Measurements from ENCODE around the gene MSANTD1. TPM values are rescaled to one million over a fixed set of nuclear protein-coding genes. Genes with fewer than 3 reads are reported as not detected.

MSANTD1 gene
- total RNA-seq, 1 experiment from 2014 or later = 0.19 TPM

DNA sequence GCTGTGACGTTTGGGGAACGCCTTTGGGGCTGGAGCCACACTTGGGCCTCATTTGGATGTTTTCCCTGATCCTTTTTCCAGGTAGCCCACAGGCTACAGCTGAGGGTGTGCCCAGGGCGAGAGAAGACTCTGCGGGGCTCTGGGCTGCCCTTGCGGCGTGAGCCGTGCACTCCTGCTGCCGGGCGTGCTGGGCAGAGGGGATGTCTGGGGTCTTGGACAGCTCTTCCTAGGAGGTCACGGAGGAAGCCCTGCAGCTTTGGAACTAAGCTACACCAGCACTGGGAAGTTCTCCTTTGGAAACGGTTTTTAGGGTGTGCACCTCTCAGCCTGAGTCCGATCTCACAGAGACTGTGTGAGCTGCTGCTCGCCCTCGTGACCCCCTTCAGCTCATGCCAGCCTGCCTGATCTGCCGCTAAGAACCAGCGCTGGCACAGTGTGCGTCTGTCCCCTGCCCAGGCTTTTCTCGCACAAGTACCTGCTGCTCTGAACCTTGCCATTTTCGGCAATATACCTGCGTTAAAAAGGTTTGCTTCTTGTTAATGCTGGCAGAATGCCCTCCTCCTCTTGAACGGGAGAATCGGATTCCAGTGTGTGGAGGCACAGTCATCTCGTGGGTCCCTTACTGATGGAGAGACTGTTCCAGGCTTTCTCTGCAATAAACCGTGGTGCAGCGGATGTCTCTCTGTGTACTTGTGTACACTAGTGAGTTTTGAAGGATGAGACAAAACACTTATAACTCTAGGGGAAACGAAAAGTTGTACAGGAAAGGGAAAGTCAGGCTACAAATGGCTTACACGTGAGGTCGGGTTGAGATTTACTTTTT lies 14.3 kb downstream of the MSANTD1 start:
- no peak for DNase-seq (ENCODE audit: low spot score)

DNA sequence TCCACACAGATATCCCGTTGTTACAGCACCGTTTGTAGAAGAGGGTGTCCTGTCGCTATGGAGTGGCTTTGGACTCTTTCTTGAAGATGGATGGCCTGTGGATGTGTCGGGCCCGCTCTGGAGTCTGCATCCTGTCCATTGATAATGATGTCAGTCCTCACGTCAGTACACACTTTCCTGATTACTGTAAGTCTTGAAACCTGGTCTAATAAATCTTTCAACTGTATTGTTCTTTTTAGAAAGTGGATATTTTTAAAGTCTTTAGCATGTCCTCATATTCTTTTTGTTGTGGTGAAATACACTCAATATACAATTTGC lies 14.9 kb downstream of the MSANTD1 start:
- DNase-seq (ENCODE audit: low spot score) = no peak

DNA sequence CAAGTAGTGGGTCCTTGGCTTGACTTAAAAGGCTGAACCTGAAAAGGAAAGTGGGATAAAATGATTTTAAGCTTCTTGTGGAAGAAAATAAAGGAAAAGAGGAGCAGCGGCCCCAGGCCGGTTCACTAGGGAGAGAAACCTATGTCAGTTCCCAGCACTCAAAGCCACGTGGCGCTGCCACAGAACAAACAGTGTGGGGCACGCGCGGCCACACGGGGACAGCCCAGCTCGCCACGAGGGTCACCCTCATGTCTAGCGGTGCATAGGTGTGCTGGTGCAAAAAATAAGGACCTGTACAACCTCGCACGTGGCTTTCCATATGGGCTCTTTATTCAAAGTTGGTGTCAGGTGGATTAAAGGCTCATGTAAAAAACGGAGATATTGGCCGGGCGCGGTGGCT lies 17.1 kb downstream of the MSANTD1 start:
- DNase-seq (ENCODE audit: low spot score) = no peak

DNA sequence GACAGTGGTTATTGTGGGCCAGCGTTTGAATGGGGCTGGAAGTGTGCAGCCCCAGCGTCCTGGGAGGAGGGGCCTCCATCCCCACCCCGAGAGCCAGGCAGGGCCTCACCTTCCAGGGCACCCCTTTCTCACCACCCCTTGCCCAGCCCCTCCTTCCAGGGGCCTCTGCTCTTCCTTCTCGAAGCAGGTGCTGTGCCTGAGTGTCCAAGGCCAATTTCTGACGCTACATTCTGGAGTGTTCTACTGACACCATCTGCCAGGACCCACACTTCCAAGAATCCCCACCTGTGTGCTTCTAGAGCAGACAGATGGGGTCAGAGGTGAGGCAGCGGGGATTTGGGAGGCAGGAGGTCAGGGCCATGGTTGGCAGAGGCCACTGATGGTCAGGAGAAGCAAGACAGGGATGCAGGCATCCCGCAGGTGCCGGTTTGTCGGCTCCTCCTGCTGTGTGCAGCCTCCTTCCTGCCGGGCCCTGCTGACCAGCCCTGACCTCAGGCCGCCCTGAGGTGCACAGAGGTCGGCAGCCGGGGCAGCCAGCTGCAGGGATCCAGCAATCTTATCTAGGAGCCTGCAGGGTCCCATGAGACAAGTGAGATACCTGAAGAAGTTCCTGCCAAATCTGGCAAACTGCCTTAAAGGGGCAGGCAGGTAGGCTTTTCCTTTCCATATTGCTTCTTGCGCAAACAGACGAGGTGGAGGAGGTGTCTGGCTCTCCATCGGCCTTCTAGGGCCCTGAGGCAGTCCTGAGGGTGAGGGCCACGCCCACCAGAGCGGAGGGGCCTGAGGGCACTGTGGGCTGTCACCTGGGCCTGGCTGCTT lies 18.8 kb downstream of the MSANTD1 start:
- DNase-seq (ENCODE audit: low spot score) = no peak

DNA sequence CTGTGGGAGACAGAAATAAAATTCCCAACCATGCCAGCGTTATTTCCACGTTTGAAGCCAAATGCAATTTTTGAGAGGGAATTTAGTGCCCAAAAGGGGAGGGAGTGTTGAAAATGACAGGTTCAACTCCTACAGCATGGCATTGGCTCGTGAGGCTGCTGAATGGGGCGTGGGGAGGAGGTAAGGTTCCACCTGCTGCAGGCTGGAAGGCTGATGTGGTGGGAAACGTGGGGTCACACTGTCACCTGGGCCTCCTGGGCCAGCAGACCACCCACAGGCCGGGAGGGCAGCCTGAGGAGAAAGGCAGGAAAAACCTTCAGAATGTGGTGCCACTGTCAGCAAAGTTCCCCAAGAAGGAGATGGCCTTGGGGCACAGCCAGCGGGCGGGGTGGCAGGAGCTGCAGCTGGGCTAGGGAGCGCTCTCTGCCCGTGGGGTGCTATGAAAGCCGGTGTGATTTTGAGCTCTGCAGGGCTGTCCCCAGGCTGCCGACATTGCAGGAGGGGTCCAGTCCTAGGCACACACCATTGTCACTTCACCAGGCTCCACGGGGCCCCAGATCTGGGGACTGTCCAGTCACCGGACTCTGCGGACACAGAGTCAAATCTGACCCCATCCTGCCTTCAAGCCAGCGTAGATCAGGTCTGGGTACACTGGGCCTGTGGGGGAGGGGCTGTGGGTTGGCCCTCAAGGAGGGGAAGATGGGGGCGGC lies 19.6 kb downstream of the MSANTD1 start:
- no peak for DNase-seq (ENCODE audit: low spot score)

- no peak for DNase-seq (ENCODE audit: low spot score)
Measured at GRCh38 chr4:3269105-3269927, 20.4 kb downstream of the MSANTD1 start.

GRCh38 chr4:3269991-3270611 lies 21.1 kb downstream of the MSANTD1 start:
- DNase-seq (ENCODE audit: low spot score) = no peak

DNA sequence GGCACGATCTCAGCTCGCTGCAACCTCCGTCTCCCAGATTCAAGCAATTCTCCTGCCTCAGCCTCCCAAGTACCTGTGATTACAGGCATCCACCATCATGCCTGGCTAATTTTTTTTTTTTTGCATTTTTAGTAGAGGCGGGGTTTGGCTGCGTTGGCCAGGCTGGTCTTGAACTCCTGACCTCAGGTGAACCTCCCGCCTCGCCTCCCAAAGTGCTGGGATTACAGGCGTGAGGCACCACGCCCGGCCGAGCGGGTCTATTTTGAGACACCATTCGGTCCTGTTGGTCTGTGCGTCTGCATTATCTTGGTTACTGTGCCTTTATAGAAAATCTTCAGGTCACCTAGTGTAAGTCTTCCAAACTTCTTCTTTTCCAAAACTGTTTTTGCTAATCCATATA lies 22.2 kb downstream of the MSANTD1 start:
- DNase-seq (ENCODE audit: low spot score) = no peak

GRCh38 chr4:3276986-3277385 lies 28.0 kb downstream of the MSANTD1 start:
- DNase-seq (ENCODE audit: low spot score) = peak; percentile 83

- no peak for DNase-seq (ENCODE audit: low spot score)
Measured at GRCh38 chr4:3280466-3280865, 31.5 kb downstream of the MSANTD1 start.

GRCh38 chr4:3283483-3283882 lies 34.5 kb downstream of the MSANTD1 start:
- no peak for DNase-seq (ENCODE audit: low spot score)

DNA sequence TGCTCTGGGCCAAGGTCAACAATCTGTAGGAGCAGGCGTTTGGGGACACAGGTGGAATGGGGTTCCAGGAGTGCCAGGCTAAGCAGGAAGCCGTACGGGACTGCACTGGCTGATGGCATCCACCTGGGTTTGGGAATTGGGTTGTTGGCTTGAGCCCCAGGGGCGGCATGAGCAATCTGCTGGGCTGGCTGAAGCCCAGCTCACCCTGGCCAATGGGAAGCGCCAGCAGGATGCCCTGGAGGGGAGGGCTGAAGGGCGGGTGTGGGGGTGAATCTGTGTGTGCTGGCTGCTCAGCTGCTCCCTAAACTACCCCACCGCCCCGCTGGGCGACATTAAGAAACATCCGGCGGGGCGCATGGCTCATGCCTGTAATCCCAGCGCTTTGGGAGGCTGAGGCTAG lies 35.0 kb downstream of the MSANTD1 start:
- no peak for DNase-seq (ENCODE audit: low spot score)

GRCh38 chr4:3284734-3285557 lies 36.0 kb downstream of the MSANTD1 start:
- no peak for DNase-seq (ENCODE audit: low spot score)

- DNase-seq (ENCODE audit: low spot score) = peak; percentile 87
Measured at GRCh38 chr4:3285558-3286334, 36.8 kb downstream of the MSANTD1 start.

DNA sequence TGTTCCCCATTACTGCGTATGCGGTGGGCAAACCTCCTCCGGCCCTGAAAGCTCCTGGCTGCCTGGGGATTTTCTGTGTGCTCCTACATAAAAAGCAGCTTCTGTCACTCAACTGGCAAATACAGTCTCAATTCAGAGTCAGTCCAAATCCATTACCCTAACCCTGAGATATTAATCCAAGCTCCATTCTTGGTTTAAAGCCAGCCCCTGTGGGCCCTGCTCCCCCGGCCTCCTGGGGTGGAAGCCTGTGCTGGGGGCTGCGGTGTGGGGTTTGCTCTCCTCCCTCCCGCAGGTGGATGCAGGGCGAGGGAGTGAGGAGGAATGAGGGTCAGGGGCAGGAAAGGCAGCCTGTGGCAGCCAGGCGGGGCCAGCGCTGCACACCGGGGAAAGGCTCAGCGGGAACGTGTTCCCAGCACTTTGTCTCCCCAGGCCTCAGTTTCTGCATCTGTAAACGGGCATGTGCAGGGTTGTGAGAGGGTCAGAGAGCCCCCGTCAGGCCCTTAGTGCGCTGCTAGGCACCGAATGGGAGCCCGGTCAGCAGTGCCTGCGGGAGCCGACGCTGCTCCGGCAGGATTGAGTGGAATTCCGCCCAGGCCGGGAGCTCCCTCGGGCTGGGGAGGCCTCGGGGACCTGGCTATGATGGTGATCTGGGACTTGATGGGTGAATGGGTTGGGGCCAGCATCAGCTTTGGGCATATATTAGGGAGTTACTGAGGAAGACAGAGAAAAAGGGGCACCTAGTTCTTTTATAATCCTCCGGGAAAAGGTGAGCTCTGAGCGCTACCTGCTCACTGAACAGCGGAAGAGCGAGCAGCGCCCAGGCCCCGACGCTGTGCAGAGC lies 37.6 kb downstream of the MSANTD1 start:
- no peak for DNase-seq (ENCODE audit: low spot score)

DNA sequence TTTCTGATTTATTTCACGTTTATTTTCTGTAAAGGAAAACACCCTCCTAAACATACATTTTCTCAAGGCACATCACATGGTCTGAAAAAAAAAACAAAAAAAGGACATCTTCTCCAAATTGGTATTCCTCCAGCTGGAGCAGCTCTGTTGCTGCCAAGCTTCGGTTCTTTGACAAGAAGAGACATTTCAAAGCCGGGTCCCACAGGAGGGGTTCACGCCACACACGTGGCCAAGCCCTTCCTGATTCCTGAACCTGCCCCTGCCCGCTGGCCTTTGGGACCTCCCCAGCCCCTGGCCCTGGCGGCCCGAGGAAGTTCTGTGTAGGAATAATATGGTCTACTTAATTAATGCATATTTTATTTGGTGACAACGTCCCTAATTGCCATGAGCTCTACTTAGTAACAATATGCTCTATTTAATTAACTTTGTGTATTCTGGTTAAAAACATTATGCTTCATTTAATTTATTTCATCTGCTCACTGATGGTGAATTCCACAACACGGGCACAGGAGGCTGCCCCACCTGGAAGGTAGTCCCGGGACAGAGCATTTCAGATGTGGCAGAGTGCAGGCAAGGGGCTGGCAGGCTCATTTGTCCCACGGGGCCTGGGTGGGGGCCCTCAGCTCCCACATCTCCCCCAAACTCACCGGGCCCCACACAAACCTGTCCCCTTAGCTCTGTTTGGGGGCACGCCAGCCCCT lies 38.5 kb downstream of the MSANTD1 start:
- DNase-seq (ENCODE audit: low spot score) = no peak

DNA sequence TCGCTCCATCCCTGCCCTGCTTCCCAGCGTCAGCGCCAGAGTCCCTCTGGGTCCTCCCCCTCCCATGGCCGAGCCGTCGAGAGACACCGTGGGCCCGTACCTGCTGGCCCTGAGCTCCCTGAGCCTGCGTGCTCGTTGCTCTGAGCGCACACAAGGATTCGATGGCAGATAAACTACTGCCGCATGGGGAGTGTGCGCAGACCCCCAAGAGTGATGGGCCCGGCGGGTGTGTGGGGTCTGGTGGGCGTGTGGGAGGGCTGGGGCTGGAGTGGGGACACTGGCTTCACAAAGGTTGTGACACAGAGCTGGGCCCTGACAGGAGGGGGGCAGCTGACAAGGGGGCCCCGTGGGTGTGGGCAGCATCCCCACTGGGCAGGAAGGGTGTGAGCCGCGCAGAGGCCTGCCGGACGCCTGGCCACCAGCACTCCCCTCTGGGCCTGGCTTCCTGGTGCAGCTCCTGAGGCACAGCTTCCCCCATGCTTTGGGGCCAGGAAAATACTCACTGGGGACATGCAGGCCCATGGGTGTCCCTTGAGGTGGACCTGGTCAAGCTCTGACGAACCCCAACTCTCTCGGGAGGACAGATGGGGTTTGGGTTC lies 39.1 kb downstream of the MSANTD1 start:
- DNase-seq (ENCODE audit: low spot score) = no peak
